ENCODE measurements around the gene TRAIP.

- TF ChIP-seq CTCF (IDR thresholded peaks at IDR 0.05; ENCODE audit: insufficient read depth, low read depth, low read length): no peak
- TF ChIP-seq EZH2 (IDR thresholded peaks at IDR 0.05; ENCODE audit: insufficient read depth, low read length): peak; percentile 70
These were observed 13.3 kb upstream of the TRAIP start, which contains the start of gene CAMKV for GRCh38 chr3:49869525-49870126.

Measured in astrocyte (in vitro differentiated cells and primary cell).